RWPE2 (cell line): ENCODE results near the gene FAM9C.

Experiments
- ATAC-seq: fragments of 200-7000 bp; cut with Tn5 transposase; 3 replicates; pipeline ENCODE4 v1.9.1; 2021; ENCODE audit warnings: low read depth
- DNase-seq: peaks from one replicate; pipeline ENCODE4 v3.0.0-alpha.2; 2020; ENCODE audit warnings: low spot score
- H3K27ac ChIP-seq: fragments of 450-650 bp; 2 replicates; pipeline ENCODE4 v1.5.1; 2017; ENCODE audit warnings: mild to moderate bottlenecking; ENCODE audit not compliant: poor library complexity, severe bottlenecking
- H3K27me3 ChIP-seq: fragments of 250-450 bp; sonication (Bioruptor Pico); 2 replicates; pipeline ENCODE4 v1.5.1; 2021; ENCODE audit warnings: mild to moderate bottlenecking, moderate library complexity; ENCODE audit not compliant: insufficient read depth, poor library complexity, severe bottlenecking
- H3K36me3 ChIP-seq: fragments of 250-450 bp; sonication (Bioruptor Pico); 2 replicates; pipeline ENCODE4 v1.5.1; 2020; ENCODE audit warnings: low read depth, mild to moderate bottlenecking, moderate library complexity
- H3K4me1 ChIP-seq: fragments of 250-450 bp; sonication (Bioruptor Pico); 2 replicates; pipeline ENCODE4 v1.5.1; 2021; ENCODE audit warnings: mild to moderate bottlenecking, moderate library complexity; ENCODE audit not compliant: insufficient read depth, poor library complexity, severe bottlenecking
- H3K4me3 ChIP-seq: fragments of 250-450 bp; sonication (Bioruptor Pico); 2 replicates; pipeline ENCODE4 v1.5.1; 2021; ENCODE audit warnings: mild to moderate bottlenecking, moderate library complexity; ENCODE audit not compliant: severe bottlenecking
- H3K9me3 ChIP-seq: fragments of 250-450 bp; sonication (Bioruptor Pico); 2 replicates; pipeline ENCODE4 v1.5.1; 2021; ENCODE audit warnings: mild to moderate bottlenecking, moderate library complexity; ENCODE audit not compliant: severe bottlenecking
- CTCF ChIP-seq: fragments of 450-650 bp; IDR thresholded peaks from one replicate; pipeline ENCODE4 v1.5.1; 2017; ENCODE audit warnings: mild to moderate bottlenecking, moderate library complexity; ENCODE audit not compliant: poor library complexity, severe bottlenecking

Gene FAM9C

DNA sequence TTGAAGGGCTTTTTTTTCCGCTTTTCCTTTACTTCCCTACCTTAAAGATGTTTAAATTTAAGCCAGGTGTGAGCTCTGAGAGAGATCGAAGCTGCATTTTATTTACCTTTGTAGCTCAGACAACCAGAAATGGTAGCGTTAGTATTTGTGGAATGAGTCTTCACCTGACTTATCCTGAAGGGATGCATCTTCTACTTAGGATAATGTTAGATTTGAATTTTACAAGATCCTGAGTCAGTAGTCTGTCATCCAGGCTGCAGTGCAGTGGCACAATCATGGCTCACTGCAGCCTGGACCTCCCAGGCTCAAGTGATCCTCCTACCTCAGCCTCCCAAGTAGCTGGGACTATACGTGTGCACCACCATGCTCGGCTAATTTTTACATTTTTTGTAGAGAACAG lies 43.3 kb downstream of the FAM9C start:
- Histone ChIP-seq H3K4me3 (no peak overlapping the region), H3K27ac (peak overlapping the region; percentile 58), H3K36me3 (no peaks in the 10 kb centered on the region), H3K4me1 (peaks cover 9% of the 10 kb centered on the region), H3K27me3 (no peaks in the 10 kb centered on the region), H3K9me3 (no peaks in the 10 kb centered on the region)
- ATAC-seq = peak; percentile 69
- no peak for DNase-seq
- no peak for TF ChIP-seq CTCF

GRCh38 chrX:13000301-13000811 lies 44.1 kb downstream of the FAM9C start:
- no peak for ATAC-seq
- no peak overlapping the region for H3K27ac ChIP-seq

DNA sequence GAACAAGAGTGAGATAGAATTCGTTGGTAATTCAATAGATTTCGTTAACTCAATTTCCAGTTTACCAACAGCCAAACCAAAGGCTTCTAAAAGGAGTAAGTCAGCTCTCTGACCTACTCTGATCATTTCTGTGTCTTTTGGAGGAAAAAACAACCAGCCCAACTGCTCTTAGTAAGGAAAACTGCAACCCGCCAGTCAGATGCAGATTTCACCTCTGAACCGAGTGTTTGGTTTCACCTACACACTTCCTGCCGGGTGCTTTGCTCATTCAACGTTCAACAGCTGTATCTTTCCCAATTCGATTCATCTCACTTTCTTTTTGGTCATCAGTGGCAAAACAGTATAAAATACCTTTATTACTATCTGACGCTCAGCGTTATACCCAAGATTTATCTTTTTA lies 45.0 kb downstream of the FAM9C start:
- no peak for ATAC-seq
- Histone ChIP-seq H3K27ac (no peak overlapping the region), H3K4me3 (no peak overlapping the region), H3K36me3 (no peaks in the 10 kb centered on the region), H3K4me1 (peaks cover 9% of the 10 kb centered on the region), H3K9me3 (no peaks in the 10 kb centered on the region), H3K27me3 (no peaks in the 10 kb centered on the region)
- no peak for TF ChIP-seq CTCF
- no peak for DNase-seq

More at GRCh38 chrX:13000301-13000811, 44.1 kb downstream of the FAM9C start:
- Histone ChIP-seq H3K4me1 (peaks cover 9% of the 10 kb centered on the region), H3K4me3 (no peak overlapping the region), H3K27me3 (no peaks in the 10 kb centered on the region), H3K36me3 (no peaks in the 10 kb centered on the region), H3K9me3 (no peaks in the 10 kb centered on the region)
- TF ChIP-seq CTCF = no peak
- DNase-seq = no peak

DNA sequence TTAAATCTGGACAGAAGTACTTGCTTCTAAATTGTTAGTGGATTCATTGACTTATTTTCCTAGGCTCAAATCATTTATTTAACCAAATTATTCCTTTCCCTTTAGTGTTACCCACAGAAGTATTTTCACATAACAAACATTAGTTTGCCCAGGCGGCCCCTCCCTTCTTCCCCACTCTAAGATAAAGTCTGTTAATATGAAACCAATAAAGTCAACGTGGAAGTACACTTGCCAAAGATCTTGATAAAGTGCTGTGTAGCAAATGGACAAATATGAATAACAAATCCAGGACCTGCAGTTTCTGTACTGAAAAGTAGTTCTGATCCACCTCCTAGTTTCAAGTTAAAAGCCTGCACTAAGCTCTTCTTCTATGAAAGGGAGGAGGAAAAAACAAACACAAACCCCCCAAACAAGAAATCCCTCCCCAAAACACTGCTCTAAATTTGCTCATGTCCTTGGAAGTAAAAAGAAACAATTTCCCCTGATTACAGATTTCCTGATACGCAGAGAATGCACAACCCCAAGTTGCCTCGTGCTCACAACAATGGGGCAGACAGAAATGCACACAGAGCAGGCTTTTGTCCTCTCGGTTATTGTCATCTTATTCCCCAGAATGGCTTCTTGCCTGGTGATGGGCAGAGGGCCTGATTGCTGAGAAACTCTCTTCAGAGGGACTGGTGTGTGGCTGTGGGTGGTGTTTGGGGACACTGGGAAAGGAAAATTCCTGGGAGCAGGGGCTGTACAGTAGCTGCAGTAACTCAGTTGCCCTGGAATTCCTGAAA lies 46.3 kb downstream of the FAM9C start:
- Histone ChIP-seq H3K4me3 (no peak overlapping the region), H3K4me1 (peaks cover 9% of the 10 kb centered on the region), H3K9me3 (no peaks in the 10 kb centered on the region), H3K27ac (no peak overlapping the region), H3K36me3 (no peaks in the 10 kb centered on the region), H3K27me3 (no peaks in the 10 kb centered on the region)
- ATAC-seq (no peak), DNase-seq (no peak)
- TF ChIP-seq CTCF = no peak

GRCh38 chrX:12996934-12997435 lies 47.4 kb downstream of the FAM9C start:
- TF ChIP-seq CTCF = no peak
- no peaks in the 10 kb centered on the region for H3K36me3 ChIP-seq
- no peaks in the 10 kb centered on the region for H3K9me3 ChIP-seq
- no peak overlapping the region for H3K27ac ChIP-seq
- ATAC-seq = no peak
- no peak overlapping the region for H3K4me3 ChIP-seq
- H3K4me1 ChIP-seq = peaks cover 6% of the 10 kb centered on the region
- no peak for DNase-seq
- H3K27me3 ChIP-seq = no peaks in the 10 kb centered on the region
